HG02571 (cell line): Measurements from ENCODE around the gene CD209.

Experiments
- ATAC-seq: cut with Tn5 transposase; IDR thresholded peaks from one replicate; pipeline ENCODE4 v1.9.1; 2021; ENCODE audit warnings: mild to moderate bottlenecking, moderate library complexity; ENCODE audit not compliant: unreplicated experiment

Gene CD209

DNA sequence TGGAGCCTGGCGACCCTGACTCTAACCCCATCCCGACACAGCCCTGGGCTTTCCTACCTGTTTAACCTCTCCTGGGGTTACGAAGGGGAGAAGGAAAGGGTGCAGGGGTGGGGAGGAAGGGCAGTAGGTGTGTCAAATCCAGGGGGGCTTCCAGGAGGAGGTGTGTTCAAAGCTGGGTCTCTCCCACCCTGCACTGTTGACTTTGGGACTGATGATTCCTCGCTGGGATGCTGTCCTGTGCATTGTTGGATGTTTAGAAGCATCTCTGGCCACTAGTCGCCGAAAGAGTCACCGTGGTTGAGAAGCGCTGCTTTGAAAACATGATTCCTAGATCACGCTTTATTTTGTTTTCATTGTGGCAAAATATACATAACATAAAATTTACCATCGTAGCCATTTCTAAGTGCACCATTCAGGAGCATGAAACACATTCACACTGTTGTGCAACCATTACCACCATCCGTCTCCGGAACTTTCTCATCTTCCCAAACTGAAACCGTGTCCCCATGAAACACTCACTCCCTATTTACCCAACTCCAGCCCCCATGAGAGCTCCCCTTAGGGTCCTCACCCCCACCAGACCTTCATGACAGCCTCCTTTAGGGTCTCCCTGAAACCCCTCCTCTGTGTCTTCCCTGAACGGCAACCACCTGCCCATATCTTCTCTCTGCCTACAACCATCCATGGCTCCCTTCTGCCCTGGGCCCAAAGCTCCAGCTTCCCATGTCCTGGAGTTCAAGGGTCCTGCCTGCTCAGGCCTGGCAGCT is 41.0 kb downstream of the CD209 start:
- no peak for ATAC-seq

DNA sequence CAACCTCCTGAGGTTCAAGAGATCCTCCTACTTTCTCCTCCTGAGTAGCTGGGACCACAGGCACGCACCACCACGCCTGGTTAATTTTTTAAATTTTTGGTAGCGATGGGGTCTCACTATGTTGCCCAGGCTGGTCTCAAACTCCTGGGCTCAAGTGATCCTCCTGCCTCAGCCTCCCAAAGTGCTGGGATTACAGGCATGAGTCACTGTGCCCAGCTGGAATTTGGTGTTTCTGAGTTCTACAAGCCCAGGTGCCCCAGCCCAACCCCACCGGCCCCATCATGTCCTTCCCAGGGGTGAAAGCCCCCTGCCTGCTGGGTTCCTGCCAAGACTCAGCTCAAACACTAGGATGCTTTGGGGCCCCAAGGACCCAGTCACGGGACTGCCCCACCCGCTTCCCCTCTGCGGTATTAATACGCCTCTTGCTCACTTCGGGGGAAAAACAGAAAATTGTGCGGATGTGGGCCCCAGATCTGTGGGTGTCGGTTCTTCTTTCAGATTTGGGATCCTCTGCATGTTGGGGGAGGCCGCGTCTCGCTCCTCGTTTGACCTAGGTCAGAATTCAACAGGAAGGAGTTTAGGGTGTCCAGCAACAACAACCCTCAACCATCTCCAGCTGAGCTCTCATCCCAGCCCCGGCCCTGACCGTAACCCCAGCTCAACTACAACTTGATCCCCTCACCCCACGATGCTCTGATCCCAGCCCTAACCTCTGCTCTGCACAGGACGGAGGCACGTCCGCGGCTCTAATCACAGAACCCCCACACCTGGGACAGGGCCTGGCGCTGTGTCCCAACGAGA is 41.7 kb downstream of the CD209 start:
- no peak for ATAC-seq

DNA sequence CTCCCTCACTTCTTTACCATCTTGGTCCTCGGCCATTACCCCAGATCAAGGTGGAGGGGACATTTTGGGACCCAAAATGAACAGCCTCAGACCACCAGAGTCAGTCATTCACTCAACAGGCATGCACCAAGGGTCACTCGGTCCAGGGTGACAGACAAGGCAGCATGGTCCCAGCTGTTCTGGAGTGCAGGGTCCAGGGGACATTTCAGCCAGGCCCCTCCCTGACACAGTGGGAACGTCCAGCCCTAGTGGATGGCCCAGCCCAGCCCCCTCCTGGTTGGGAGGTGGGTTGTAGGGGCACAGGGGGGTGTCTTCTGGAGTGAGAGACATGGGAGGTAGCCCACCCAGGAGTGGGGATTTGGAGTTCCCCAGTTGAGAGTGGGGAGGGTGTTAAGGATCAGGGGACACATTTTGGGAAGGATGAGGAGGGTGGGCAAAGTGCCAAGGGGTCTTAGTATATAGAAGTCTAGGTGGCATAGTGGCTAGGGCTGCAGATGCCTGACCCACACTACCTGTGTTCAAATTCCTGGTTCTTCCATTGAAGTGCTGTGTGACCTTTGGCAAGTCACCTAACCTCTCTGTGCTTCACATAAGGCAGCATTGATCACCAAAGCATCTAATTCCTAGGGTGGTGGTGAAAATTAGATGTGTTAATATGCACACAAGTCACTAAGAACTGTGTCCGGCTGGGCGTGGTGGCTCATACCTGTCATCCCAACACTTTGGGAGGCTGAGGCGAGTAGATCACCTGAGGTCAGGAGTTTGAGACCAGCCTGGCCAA is 42.9 kb downstream of the CD209 start:
- no peak for ATAC-seq

DNA sequence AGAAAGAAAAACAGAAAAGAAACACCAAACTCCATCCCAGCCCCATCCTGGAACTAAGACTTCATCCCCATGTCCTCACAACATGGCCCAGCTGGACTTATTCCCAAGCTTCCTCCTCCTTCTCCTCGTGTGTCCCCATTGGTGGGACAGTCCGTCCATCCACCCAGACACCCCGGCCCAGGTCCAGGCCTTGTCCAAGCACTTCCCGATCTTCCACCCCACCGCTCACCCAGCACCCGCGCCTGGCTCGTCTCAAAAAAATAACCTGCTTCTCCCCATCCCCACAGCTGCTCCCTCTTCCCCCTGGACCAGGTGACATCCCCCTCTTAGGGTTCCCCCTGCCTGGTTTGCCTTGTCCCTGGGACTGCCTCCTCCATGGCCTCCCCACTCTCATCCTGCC is 44.0 kb downstream of the CD209 start:
- no peak for ATAC-seq

DNA sequence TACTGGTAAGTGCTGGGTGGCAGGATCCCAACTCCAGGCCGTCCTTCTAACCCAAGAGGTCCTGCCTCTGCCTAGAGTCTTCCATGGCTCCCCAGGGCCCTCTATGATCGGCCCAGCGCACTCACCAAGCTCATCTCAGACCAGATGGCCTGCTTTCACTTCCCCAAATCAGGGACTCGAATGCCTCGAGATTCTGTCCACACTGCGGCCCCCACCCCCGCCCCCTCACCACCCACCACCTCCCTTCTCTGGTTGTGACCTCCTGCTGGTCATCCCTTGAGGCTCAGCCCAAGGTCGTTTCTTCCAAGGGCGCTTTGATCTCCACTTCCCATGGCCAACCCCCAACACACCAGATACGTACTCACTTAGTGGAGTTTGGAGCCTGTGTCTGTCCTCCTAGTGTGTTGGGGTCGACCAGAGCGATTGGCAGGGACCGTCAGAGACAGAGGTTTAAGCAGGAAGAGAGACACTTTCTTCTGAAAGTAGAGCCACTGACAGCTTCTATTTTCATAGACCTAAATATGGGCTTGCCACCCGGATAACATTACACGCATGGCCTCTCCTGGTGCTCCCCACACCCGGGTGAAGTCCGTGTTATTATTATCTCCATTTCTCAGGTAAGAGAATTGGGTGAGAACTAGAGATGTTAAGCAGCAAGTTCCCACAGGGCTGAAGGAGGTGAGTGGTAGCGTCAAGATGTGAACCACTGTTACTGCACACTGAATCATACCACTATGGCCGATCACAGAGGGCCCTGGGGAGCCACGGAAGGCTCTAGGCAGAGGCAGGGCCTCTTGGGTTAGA is 45.5 kb downstream of the CD209 start, which contains the start of gene FCER2:
FCER2 (minus strand) TSS at position 478 of the 804 bp plus-strand sequence. CDS start 2,371 bp downstream, outside the sequence.
- no peak for ATAC-seq

DNA sequence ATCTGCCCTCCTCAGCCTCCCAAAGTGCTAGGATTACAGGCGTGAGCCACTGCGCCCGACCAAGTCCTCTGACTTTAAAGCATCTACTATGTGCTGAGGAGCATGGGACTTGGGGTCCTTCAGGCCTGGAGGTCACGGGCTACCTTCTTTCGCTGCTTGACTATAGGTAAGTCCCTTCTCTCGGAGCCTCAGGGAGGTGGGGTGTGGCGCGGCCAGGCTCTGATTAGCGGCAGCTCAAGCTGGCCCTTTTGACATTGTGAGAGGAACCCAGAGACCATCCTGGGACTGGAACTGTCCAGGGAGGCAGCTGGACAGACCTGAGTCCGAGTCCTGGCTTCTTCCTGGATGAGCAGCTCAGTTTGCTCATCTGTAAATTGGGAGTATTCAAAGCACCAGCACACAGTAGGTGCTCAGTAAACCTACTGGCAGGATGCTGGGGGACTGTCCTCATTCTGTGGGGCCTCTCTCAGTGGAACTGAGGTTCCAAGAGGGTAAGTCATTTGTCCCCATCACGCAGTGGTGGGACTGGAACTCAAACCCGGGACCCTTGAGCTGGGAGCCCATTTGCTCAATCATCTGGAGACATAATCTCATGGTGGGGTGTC is 46.2 kb downstream of the CD209 start:
- no peak for ATAC-seq

DNA sequence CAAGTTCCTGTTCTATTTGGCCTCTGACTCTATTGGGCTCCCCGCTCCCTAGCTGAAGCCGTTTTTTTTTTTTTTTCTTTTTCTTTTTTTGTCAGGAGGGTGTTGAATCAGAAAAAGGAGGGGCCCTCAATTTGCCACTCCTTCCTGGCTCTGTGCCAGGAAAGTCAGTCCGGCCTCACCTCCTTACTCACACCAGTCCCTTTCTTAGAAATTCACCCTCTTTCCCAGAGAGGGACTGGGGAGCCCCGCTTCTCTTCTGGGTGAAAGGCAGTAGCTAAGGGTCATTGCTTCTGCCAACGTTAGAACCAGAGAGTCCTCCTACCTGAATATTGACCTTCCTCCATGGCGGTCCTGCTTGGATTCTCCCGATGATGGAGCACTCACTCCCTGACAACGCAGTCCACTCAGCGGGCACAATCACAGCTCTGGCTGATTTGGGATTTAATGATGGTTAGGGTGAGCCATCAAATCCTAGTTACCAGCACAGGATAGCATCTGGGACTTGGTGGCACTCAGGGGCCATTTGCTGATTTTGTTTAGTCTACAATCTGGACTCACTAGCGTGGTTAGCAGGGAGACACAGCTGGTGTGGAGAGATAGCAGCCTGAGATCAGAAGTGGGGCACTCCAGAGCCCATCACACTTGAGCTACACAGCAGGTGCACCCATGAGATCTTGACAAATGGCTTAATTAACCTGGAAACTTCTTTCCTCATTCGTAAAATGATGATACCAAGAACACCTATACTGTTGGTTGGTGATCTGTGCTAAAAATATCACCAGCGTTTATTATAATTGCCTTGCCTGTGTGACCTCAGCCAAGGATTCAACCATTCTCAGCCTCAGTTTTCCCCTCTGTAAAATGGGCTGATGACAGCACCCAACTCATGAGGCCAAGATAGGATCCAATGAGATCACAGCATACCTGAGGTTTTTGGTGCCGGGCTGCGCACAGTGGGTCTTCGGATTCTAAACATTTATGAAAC is 47.6 kb downstream of the CD209 start:
- no peak for ATAC-seq

DNA sequence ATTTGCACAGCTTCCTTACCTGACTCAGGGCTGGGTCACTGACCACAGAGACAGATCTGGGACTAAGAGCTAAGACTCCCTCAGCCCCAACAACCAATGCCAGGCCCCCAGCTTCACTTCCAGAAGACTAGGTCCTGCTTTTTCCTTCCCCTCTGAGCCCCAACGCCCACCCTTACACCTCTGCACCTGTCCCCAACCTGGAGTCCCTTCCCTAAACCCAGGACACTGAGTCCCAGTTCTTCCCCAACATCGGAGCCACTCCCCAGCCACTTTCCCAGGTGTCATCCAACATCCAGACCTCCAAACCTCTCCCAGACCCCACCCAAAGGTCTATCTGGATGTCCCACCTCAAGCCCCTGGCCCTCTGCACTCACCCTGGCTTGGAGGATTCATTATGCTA is 48.3 kb downstream of the CD209 start:
- ATAC-seq, result no peak

DNA sequence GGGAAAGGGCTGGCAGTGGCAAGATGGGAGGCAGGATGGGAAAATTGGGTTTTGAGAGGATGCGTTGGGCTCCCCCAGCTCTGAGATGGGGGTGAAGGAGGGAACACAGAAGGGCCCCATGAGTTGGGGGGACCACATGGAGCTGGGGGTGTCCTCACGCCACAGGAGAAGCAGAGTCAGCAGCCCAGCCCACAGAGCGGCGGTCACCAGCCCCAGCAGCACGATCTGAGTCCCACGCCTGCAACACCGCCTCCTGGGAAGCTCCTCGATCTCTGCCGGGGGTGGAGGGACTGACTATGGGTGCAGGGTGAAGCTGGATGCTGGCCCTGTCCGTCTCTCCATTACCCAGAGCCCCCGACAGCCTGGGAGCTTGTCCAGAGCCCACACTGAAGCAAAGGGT is 48.8 kb downstream of the CD209 start:
- ATAC-seq, result no peak

DNA sequence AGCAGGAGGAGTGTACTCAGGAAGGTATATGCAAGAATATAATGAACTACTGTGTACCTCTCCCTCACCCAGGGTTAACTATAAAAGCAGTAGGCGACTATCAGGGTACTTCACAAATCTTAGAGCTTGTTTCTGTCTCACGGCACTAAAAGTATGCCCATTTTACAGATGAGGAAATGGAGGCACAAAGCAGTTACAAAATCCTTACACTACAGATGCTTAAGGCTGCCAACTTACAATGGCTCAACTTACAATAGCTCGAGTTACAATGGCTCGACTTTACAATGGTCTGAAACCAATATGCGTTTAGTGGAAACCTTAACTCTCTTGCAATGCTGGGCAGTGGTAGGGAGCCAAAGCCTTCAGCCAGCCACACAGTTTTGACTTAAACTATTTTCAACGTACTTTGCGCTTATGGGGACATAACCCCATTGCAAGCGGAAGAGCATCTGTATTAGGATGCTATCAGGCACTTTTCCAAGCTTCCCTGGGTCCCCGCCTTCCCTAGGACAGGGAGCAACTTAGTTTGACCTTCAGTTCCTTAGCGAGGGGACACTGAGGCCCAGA is 49.5 kb downstream of the CD209 start:
- ATAC-seq, result no peak

DNA sequence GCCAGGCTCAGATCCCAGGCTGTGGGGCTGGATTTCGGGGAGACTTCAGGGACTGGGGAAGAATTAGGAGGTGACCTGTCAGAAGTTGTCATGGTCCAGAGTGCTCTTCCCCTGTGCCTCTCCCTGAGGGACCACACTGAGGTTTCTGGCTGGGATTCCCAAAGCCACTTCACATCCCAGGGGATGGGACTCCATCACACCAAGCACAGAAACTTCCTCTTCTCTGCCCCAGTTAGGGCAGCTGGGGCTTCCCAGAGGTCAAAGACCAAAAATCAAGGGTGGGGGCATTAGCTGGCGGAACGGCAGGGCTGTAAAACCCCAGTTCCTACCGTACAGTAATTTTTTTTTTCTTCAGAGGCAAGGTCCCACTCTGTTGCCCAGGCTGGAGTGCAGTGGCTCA is 52.8 kb downstream of the CD209 start:
- no peak for ATAC-seq

DNA sequence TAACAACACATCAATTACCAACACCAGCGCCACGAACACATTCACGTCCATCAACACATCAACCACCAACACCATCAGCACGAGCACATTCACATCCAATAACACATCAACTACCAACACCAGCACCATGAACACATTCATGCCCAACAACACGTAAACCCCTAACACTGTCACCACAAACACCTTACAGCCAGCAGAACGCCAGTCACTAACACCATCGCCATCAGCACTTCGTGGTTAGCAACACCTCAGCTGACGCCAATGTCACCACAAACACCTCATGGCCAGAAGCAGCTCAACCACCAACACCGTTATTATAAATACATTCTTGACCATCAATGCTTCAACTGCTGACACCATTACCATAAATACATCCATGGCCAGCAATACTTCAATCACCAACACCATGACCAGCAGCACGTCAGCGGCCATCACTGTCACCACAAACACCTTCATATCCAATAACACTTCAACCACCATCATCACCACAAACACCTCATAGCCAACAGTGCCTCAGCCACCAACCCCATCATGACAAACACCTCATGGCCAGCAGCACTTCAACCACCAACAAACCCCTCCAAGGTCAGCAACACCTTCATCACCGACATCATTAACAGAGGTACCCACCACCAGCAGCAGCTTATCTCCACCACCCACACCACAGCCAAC is 54.8 kb downstream of the CD209 start:
- ATAC-seq, result no peak

DNA sequence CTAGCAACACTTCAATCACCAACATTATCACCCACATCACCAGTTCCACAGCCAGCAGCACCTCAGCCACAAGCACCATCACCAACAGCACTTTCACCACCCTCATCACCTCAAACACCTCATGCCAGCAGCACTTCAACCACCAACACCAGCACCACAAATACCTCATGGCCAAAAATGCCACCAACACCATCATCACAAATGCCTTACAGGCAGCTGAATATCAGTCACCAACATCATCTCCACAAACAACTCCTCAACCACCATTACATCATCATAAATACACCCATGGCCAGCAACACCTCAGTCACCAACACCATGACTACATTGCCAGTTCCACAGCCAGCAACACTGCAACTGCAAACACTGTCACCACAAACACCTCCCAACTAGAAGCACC is 55.8 kb downstream of the CD209 start:
- ATAC-seq, result no peak

DNA sequence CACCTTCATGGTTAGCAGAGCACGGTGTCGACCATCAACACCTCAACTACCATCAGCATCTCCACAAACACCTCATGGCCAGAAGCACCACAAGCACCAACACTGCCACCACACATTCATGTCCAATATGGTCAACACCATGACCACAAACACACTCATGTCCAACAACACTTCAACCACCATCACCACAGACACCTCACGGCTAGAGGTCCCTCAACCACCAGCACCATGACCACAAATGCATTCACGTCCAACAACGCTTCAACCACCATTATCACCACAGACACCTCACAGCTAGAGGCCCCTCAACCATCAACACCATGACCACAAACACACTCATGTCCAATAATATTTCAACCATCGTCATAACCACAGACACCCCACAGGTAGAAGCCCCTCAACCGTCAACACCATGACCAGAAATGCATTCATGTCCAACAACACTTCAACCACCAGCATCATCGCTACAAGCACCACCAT is 56.5 kb downstream of the CD209 start:
- no peak for ATAC-seq
